Activated naive CD8-positive, alpha-beta T cell treated with anti-CD3 and anti-CD28 coated beads, Interleukin-2, amount 50 U/mL, for 24 hours (primary cell): ENCODE measurements around the gene LRRC4C.

Experiments used
- ATAC-seq: fragments of 150-1000 bp; cut with Tn5 transposase; one replicate; pipeline ENCODE4 v1.10.0; 2021
- DNase-seq: peaks from one replicate; pipeline ENCODE4 v3.0.0; 2021
- H3K27ac Mint-ChIP-seq: one replicate; pipeline ENCODE4 v1.8.0; 2021; ENCODE audit warnings: mild to moderate bottlenecking, mixed read lengths
- H3K27me3 Mint-ChIP-seq: one replicate; pipeline ENCODE4 v1.8.0; 2021; ENCODE audit warnings: mixed read lengths
- H3K36me3 Mint-ChIP-seq: one replicate; pipeline ENCODE4 v1.8.0; 2021; ENCODE audit warnings: low read depth, mixed read lengths
- H3K4me1 Mint-ChIP-seq: one replicate; pipeline ENCODE4 v1.8.0; 2021; ENCODE audit warnings: mixed read lengths
- H3K4me3 Mint-ChIP-seq: one replicate; pipeline ENCODE4 v1.8.0; 2021; ENCODE audit warnings: mild to moderate bottlenecking, moderate library complexity, mixed read lengths
- H3K9me3 Mint-ChIP-seq: one replicate; pipeline ENCODE4 v1.8.0; 2021; ENCODE audit warnings: mixed read lengths

The LRRC4C gene

DNA sequence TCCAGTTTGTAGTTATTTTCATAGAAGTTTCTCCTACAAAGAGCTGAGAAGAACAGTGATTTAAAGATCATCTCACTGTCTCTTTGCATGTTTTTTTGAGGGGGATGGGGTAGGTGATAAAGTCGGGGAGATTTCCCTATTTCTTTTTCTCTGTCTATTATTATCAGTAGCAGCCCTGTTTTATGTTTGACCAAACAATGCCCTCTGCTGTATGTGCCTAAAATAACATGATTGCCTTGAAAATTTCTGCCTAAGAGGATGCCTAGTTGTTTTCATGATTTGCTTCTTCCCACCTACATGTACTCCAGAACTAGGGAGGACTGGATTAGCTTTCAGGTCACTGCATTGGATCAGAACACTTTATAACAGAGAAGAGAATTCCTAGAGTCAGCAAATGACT, 1330.2 kb downstream of the LRRC4C start:
- Mint-ChIP-seq H3K4me3 (no peak overlapping the region), H3K4me1 (no peaks in the 10 kb centered on the region), H3K36me3 (no peaks in the 10 kb centered on the region), H3K27ac (no peak overlapping the region), H3K27me3 (no peaks in the 10 kb centered on the region), H3K9me3 (no peaks in the 10 kb centered on the region)
- DNase-seq, result no peak
- ATAC-seq, result no peak

DNA sequence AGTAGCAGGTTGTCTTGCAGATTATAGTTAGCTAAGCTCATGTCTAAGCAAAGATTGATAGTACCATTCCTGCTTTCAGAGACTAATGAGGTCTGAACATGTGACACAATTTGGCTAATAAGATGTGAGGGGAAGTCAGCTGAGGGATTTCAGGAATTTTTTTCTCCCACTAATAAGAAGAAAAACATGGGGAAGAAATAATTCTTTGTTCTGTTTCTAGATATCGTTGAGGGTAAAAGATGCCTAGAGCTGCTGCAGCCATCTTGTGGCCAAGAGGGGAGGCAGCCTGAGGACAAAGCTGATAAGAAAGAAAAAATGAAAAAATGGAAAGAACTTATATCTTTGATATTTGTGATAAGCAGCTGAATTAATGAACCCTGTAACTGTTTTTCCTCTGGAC, 1334.4 kb downstream of the LRRC4C start:
- H3K27ac Mint-ChIP-seq, result no peak overlapping the region
- H3K4me3 Mint-ChIP-seq, result no peak overlapping the region
- H3K27me3 Mint-ChIP-seq, result no peaks in the 10 kb centered on the region
- no peaks in the 10 kb centered on the region for H3K36me3 Mint-ChIP-seq
- no peaks in the 10 kb centered on the region for H3K4me1 Mint-ChIP-seq
- DNase-seq (no peak), ATAC-seq (no peak)
- peaks cover 4% of the 10 kb centered on the region for H3K9me3 Mint-ChIP-seq

DNA sequence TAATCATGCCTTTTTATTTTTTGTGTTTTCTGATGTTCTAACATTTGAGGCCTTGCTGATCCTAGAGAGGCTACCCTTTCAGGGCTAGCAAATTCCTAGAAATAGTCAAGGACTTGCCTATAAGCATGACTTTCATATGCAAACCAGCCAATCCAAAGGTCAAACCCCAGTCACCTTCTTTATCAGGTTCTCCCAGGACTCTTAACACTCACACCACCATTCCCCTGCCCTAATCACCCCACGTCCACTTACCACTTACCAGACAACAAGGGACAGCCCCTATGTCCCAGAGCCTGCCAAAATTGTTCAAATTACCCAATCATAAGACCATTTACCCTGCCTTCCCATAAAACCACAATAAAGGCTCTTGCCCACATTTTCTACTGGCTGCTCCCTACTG, 1339.8 kb downstream of the LRRC4C start:
- Mint-ChIP-seq H3K36me3 (no peaks in the 10 kb centered on the region), H3K4me1 (no peaks in the 10 kb centered on the region), H3K27ac (no peak overlapping the region), H3K9me3 (peaks cover 9% of the 10 kb centered on the region), H3K27me3 (no peaks in the 10 kb centered on the region), H3K4me3 (no peak overlapping the region)
- DNase-seq (no peak), ATAC-seq (no peak)

DNA sequence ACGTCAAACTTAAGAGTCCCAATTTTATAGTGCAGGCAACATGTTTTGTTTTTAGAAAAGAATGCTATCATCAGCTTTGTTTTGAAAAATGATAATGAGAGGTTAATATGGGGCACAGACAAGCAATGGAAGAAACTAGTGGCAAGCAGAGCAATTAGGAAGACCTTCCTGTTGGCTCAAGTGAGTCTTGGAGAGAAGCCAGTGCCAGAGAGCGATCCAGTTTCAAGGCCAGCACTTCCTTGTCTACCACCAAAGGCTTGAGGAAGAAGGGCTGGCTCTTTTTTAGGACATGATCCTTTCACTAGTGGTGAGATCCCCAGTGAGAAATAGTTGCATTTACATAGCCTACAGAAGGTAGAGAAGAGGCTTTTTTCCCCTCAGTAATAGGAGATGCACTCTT, 1340.7 kb downstream of the LRRC4C start:
- no peaks in the 10 kb centered on the region for H3K36me3 Mint-ChIP-seq
- H3K27ac Mint-ChIP-seq, result no peak overlapping the region
- no peaks in the 10 kb centered on the region for H3K27me3 Mint-ChIP-seq
- no peak overlapping the region for H3K4me3 Mint-ChIP-seq
- ATAC-seq (no peak), DNase-seq (no peak)
- H3K9me3 Mint-ChIP-seq, result peaks cover 16% of the 10 kb centered on the region
- no peaks in the 10 kb centered on the region for H3K4me1 Mint-ChIP-seq

DNA sequence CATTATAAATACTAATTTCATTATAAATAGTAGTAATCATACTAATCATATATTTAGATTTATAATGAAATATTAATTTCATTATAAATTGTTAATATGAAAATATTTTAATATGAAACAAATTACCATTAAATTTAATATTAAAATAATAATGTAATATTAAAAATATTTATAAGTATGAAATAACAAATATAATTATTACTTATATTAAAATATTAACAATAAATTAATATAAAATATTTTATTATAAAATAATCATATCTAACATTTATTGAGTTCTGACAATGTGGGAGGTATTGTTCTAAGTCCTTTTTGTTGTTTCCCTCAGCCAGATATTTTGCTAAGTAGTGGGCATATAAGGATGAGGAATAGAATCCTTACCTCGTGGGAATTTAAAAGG, 1341.4 kb downstream of the LRRC4C start:
- Mint-ChIP-seq H3K9me3 (peaks cover 19% of the 10 kb centered on the region), H3K27me3 (no peaks in the 10 kb centered on the region), H3K27ac (no peak overlapping the region), H3K36me3 (no peaks in the 10 kb centered on the region), H3K4me3 (no peak overlapping the region), H3K4me1 (no peaks in the 10 kb centered on the region)
- no peak for DNase-seq
- no peak for ATAC-seq

DNA sequence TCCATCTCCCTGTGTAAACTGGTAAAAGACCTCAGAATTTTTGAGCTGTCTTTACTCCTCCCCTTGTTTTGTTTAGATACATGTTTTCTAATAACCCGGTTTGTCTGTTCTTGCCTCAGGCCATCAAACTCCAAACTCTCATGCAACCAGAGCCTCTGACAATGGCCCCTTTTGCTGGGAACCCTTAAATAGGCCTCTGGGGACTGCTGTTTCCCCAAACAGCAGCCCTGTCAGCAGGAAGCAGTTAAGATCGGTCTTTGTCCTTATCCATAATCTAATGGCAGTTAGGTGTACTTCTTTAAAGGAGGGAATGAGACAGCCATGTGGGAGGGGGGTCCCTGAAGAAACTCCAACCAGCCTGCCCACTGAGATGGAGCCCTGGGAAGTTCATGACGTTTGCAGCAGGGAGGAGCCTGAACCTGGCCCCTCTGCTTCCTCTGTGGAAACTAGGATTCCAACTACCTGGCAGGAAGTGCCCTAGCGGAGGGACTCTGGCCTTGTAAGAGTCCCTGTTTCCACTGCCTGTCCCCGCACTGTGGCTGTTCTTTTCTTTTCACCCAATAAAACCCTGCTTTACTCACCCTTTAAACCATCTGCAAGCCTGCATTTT, 1354.4 kb downstream of the LRRC4C start:
- Mint-ChIP-seq H3K9me3 (peaks cover 19% of the 10 kb centered on the region), H3K27ac (no peak overlapping the region)

DNA sequence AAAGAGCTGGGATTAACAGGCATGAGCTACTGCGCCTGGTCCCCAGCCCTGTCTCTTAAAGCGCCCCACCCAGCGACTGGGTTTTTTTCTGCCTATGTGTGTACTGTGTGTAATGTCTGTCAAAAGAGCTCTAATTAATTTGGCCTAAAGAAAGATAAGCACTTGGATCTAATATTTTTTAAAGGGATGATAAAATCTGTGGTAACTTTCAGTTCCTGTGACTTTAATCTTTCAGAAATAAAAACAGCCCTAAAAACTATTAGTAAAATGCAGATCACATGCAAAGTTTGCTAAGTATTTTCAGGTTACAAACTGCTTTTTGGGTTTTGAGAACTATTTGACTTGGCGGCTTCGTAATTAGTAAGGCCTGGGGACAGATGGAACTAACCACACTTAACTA, 1358.7 kb downstream of the LRRC4C start:
- H3K9me3 Mint-ChIP-seq, result peaks cover 22% of the 10 kb centered on the region
- no peak overlapping the region for H3K27ac Mint-ChIP-seq
- no peaks in the 10 kb centered on the region for H3K36me3 Mint-ChIP-seq
- H3K4me3 Mint-ChIP-seq, result no peak overlapping the region
- ATAC-seq (no peak), DNase-seq (no peak)
- no peaks in the 10 kb centered on the region for H3K27me3 Mint-ChIP-seq
- H3K4me1 Mint-ChIP-seq, result no peaks in the 10 kb centered on the region

More for the DNA sequence above, 1354.4 kb downstream of the LRRC4C start:
- no peak for DNase-seq
- H3K4me1 Mint-ChIP-seq, result no peaks in the 10 kb centered on the region
- ATAC-seq, result no peak
- no peaks in the 10 kb centered on the region for H3K36me3 Mint-ChIP-seq
- H3K27me3 Mint-ChIP-seq, result no peaks in the 10 kb centered on the region
- no peak overlapping the region for H3K4me3 Mint-ChIP-seq

DNA sequence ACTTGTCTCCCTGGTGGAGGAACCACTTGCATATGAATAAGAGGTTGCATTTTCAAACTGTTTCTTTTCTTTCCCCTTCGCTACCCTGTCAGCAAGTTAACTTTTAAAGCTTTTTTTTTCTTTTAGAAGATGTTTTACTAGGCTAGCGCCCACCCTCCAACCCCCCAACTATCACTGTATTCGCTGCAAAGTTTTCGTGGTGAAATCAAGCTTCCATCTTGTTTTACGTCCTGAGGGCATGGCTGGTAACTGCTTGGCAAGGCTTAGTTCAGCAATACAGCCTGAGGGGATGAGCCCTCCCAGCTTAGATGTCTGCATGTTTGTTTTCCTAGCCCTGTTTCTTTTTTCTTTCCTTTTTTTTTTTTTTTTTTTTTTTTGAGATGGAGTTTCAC, 1359.3 kb downstream of the LRRC4C start:
- Mint-ChIP-seq H3K9me3 (peaks cover 19% of the 10 kb centered on the region), H3K4me1 (no peaks in the 10 kb centered on the region), H3K4me3 (no peak overlapping the region), H3K27ac (no peak overlapping the region), H3K36me3 (no peaks in the 10 kb centered on the region), H3K27me3 (no peaks in the 10 kb centered on the region)
- DNase-seq, result no peak
- no peak for ATAC-seq

DNA sequence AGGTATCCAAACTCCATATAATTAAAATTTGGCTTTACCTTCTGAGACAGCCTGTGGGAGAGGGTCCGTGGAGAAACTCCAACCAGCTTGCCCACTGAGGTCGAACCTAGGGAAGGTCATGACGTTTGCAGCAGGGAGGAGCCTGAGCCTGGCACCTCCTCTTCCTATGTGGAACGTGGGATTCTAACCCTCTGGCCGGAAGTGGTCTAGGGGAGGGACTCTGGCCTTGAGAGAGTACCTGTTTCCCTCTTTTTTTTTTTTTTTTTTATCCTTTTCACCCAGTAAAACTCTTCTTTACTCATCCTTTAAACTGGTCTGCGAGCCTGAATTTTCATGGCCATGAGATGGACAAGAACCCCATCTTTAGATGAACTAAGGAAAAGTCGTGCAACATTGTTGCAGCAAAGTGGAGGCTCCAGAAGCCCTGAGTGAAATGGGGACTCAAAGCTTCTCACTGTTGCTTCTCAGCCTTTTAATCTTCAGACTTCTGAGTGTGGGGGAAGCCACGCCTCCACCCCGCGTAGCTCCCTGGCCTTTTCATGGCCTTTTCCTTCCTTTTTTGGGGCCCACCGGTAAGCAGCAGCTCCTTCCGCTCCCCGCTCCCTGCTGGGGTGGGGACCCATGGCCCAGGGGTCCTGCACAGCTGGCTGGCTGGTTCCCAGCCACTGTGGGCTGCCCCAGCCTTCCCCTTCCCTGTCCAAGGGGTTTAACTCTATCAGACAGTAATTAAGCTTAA, 1359.9 kb downstream of the LRRC4C start:
- H3K4me1 Mint-ChIP-seq, result no peaks in the 10 kb centered on the region
- no peak overlapping the region for H3K27ac Mint-ChIP-seq
- peaks cover 19% of the 10 kb centered on the region for H3K9me3 Mint-ChIP-seq
- DNase-seq, result no peak
- H3K27me3 Mint-ChIP-seq, result no peaks in the 10 kb centered on the region
- ATAC-seq, result no peak
- H3K36me3 Mint-ChIP-seq, result no peaks in the 10 kb centered on the region
- no peak overlapping the region for H3K4me3 Mint-ChIP-seq

DNA sequence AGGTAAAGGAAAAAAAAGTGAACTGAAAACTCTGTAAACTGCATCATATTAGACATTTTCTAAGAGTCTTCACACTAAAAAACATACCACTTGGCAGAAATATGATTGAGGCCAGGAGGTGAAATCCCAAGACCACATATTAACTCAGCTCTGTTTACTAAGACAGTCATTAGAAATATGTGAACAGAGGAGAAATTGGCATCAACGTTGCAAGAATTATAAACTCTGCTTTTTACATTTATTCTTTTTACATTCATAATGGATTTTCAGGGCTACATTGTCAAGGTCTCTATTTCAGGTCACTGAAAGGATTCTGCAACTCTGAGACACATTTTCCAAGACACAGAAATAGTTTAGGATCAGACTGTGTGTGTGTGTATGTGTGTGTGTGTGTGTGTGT, 1364.0 kb downstream of the LRRC4C start:
- H3K27ac Mint-ChIP-seq, result no peak overlapping the region

DNA sequence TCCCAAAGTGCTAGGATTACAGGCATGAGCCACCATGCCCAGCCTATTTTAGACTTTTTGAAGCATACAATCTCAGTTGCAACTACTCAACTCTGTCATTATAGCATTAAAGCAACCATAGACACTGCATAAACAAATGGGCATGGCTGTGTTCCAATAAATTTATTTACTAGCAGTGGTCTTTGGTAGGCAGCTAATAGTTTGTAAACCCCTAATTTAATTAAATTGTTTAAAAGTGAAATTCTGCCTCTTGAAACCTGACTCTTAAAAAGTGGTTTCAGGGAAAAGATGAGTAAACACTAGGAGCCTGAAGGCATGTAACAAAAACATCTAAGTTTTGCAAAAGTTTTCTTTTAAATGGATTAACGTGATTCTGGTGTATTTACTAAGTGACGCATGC, 1364.5 kb downstream of the LRRC4C start:
- H3K4me1 Mint-ChIP-seq, result no peaks in the 10 kb centered on the region

More for the DNA sequence above, 1364.0 kb downstream of the LRRC4C start:
- Mint-ChIP-seq H3K4me1 (no peaks in the 10 kb centered on the region), H3K4me3 (no peak overlapping the region), H3K27me3 (no peaks in the 10 kb centered on the region), H3K36me3 (no peaks in the 10 kb centered on the region), H3K9me3 (peaks cover 7% of the 10 kb centered on the region)
- DNase-seq (no peak), ATAC-seq (no peak)

DNA sequence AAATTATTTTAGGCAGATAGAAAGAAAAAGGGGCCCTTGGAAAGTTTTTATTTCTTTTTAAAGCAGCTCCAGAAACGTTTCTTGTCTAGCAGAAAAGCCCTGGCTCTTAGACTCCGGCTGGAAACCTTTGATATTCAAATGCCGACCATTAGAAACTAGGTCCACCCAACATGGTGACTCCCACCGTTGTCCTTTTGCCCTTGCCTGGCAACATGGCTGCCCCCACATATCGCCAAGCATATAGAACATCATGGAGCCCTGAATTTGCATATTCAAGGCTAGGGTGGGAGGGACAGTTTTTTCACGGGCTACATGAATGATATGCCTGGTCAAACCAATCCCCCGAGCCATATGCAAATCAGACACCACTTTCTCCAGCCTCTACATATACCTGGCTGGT, 1379.0 kb downstream of the LRRC4C start:
- no peaks in the 10 kb centered on the region for H3K27me3 Mint-ChIP-seq
- no peak for DNase-seq

More for the DNA sequence above, 1364.5 kb downstream of the LRRC4C start:
- no peak for ATAC-seq
- DNase-seq, result no peak
- Mint-ChIP-seq H3K9me3 (peaks cover 7% of the 10 kb centered on the region), H3K36me3 (no peaks in the 10 kb centered on the region), H3K27ac (no peak overlapping the region), H3K27me3 (no peaks in the 10 kb centered on the region), H3K4me3 (no peak overlapping the region)

More for the DNA sequence above, 1379.0 kb downstream of the LRRC4C start:
- ATAC-seq, result no peak
- Mint-ChIP-seq H3K9me3 (peaks cover 17% of the 10 kb centered on the region), H3K4me1 (no peaks in the 10 kb centered on the region), H3K36me3 (no peaks in the 10 kb centered on the region), H3K4me3 (no peak overlapping the region), H3K27ac (no peak overlapping the region)
